Stimulated activated CD8-positive, alpha-beta memory T cell treated with anti-CD3 and anti-CD28 coated beads, Interleukin-7, amount 100 ng/mL, for 1 hour (primary cell): ENCODE data around the gene TIMM23.
"Not testable (repeated sequence)": the region's sequence is repeated elsewhere in the genome, so short reads cannot be mapped to it uniquely, and the experiment has no call there.

Source experiments
- DNase-seq, 2 donors: peaks; one replicate each; pipeline ENCODE4 v3.0.0-alpha.2; 2020; ENCODE audit warnings: low read depth in 2 of 2

TIMM23 gene

GRCh38 chr10:46022978-46023702 is 50.9 kb downstream of the TIMM23 start:
- DNase-seq = peak; percentile 52 to 59

DNA sequence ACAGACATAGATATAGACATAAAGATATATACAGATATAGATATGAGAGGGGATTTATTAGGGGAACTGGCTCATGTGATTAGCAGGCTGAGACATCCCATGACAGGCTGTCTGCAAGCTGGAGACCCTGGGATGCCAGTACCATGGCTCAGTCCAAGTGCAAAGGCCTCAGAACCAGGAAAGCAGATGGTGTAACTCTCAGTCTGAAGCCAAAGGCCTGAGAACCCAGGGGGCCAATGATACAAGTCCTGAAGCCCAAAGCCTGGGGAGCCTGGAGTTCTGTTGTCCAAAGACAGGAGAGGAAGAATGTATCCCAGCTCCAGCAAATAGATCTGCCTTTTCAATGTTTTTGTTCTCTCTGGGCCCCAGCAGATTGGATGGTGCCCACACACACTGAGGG is 52.7 kb downstream of the TIMM23 start:
- no peak for DNase-seq

DNA sequence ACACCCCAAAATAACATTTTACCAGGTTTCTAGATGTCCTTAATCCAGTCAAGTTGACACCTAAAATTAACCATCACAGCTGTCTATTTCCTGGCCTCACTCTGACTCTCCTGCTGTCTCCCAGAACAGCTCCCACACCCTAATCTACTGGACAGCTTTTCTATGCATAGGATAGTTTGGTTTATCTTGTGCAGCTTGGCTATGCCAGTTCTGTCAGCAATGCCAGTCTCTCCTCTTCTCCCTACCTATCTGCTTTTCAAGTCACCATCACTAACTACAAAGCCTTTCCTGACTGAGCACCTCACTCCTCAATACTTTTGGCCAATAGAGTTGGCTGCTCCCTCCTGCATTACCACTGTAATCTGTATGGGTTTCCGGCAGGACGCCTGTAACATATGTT is 53.1 kb downstream of the TIMM23 start:
- DNase-seq = no peak

- no peak for DNase-seq
Observed at GRCh38 chr10:46026106-46026505, 53.8 kb downstream of the TIMM23 start.

- DNase-seq = no peak
Observed at GRCh38 chr10:46028584-46029460, 56.5 kb downstream of the TIMM23 start.

- no peak for DNase-seq
Observed at GRCh38 chr10:46029461-46030030, 57.3 kb downstream of the TIMM23 start.

DNA sequence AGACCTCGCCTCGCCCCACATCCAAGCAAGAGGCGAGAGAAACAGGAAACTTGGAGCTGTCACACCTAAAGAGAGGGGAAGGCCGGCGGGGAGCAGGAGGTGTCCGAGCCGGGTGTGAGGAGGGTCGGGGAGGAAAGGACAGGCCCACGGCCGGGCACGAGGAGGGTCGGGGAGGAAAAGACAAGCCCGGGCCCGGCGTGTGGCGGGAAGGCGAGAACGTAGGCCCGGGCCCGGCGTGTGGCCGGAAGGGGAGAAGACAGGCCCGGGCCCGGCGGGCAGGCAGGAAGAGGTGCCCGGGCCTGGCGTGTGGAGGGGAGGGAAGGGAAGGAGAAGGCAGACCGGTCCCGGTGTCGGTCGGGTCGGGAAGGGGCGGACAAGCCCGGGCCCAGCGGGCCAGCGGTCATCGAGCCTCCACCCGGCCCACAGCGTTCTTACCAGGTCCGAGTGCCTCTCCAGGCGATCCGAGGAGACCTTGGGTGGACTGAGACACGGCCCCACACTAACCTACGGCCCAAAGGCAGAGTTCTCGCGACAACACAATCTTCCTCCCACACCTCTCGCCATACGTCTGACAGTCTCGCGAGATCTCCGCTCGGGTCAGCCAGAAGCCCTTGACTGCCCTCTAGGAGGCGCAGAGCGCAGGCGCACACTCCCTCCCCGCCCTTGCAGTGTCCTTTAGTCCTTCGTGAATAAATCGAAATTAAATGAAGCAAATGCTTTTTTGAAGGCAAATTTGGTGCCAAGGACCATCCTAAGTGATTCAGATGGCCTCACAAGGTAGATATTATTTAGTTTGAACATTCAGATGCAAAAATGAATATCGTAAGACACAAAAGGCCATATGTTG is 58.0 kb downstream of the TIMM23 start, which contains the start of gene NCOA4:
Gene NCOA4, minus strand, starts transcription at position 533 of the 847 bp plus-strand sequence. CDS start 13,943 bp downstream, outside the sequence.
- DNase-seq = peak; percentile 88 to 89

GRCh38 chr10:46031648-46032532 is 59.6 kb downstream of the TIMM23 start:
- no peak for DNase-seq

- DNase-seq = no peak
Observed at GRCh38 chr10:46033602-46034011, 61.3 kb downstream of the TIMM23 start.

DNA sequence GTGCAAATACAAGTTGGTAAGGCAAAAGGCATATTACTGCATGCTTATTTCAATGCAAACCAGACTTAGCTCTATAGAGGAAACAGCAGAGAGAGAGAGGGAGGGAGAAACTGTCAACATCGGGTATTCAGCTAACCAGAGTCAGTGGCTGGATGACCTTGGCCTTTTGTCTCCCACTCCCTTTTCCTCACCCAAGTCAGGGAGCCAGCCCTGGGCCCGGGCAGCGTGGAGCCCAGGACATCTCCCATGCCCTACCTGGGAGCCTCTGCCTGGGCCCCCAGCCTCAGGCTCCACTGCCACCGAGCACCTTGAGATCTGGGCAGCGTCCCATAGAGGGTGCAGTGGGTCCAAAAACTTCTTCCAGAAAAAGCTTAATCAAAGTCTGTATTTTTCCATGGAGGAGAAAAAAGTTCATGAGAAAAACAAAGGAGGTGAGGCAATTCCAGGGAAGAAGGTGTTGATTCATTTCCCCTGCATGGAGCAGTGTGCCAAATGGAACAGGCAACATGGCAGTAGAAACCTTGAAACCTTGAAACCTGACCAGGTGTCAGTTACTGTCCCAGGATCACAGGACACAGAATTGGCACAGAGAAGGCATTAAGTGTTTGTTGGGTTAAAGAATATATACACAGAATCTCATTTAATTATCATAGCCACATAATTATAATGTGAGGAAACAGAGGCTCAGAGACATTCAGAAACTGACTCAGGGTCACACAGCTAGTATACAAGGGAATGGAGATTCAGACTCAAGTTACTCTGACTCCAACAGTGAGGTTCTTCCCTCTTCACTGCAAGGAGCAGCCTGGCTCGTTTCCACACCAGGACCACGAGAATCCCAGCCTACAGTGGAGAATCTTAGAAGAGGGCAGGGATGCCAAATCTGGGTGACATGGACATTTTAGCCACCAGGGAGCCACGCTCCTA is 63.9 kb downstream of the TIMM23 start:
- DNase-seq = no peak

DNA sequence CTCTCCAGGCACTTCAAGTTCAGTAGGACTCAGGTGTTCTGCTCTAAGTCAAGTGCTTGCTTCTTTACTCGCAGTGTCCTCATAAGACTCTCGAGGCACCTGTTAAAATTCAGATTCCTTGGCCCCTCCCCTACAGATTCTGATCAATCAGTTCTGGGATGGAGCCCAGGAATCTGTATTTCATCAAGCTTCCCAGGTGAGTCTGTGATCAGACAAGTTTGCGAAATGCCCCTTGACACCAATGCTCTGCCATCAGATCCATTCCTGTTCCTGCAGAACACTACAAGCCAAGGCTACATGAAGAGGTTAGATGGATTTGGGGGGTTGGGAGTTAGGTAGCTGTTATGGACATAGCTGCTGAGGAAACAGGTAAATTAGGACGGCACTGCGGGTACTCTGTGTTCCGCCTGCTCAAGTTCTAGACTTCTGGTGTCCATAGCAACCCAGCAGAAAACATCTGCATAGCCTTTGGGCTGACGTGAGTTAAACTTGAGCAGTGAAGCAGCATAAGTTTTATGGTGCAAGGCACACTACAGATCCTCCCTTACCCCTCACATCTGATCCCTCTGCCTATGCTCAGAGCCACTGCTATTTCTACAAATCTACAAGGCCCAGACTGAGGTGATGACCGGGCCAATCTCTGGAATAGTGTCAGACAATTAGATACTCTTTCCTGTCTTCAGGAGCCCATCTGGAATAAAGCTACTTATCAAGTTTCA is 65.0 kb downstream of the TIMM23 start:
- no peak for DNase-seq

- no peak for DNase-seq
Observed at GRCh38 chr10:46040004-46040403, 67.7 kb downstream of the TIMM23 start.

- DNase-seq = no peak
Observed at GRCh38 chr10:46042527-46042926, 70.2 kb downstream of the TIMM23 start.

- DNase-seq = no peak
Observed at GRCh38 chr10:46046261-46046660, 74.0 kb downstream of the TIMM23 start, which contains the start of gene MSMB. MSMB (minus strand) TSS chr10:46046269; CDS start chr10:46046237, 32 bp downstream.

DNA sequence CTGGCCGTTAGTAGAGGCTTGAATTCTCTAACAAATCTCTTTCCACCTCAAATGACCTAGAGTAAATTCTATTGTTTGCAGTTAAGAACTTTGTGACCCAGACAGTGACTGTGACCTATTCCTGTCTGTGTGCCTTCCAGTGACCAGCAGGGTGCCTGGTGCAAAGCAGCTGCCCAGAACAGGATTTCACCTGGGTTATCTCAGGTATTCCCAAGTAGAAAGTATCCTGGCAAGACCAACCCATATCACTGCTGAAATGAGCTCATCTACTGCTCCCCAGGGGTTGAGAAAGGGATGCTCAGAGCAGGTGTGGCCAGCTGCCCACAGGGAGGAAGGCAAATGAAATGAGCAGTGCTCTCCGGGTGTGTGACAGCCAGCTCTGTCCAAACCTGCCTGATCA is 75.9 kb downstream of the TIMM23 start:
- no peak for DNase-seq

GRCh38 chr10:46049497-46049831 is 77.2 kb downstream of the TIMM23 start:
- DNase-seq = not testable (repeated sequence)

DNA sequence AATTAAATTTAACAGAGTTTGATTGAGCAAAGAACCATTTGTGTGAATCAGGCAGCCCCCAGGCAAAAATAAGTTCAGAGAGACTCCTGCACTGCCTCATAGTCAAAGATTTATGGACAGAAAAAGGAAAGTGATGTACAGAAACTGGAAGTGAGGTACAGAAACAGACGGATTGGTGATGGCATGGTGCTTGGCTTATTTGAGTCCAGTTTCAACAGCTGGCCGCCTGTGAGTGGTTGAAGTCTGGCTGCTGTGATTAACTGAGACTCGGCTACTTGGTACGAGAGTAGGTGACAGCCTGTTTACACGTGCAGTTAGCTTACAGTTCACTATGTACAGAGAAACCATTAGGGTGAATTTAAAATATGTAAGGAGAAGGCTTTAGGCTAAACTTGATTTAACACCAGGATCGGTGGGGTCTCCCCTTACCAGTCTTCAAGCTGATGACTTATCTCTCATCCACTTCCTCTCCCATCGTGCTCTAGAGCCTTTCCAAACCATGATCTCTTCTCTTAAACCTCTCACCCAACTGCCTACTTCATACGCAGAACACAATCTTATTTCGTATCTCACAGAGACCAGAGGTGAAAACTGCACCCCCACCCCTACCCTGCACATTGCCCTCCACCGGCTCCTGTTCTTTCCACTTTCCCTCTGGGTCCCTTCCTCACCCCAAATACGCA is 78.8 kb downstream of the TIMM23 start:
- DNase-seq = no peak
